ENCODE measurements around the gene MYOM1. TPM values are rescaled to one million over a fixed set of nuclear protein-coding genes. Genes with fewer than 3 reads are reported as not detected.

MYOM1 gene
- total RNA-seq, 1 donor from 2014 or later: 0.57 TPM

DNA sequence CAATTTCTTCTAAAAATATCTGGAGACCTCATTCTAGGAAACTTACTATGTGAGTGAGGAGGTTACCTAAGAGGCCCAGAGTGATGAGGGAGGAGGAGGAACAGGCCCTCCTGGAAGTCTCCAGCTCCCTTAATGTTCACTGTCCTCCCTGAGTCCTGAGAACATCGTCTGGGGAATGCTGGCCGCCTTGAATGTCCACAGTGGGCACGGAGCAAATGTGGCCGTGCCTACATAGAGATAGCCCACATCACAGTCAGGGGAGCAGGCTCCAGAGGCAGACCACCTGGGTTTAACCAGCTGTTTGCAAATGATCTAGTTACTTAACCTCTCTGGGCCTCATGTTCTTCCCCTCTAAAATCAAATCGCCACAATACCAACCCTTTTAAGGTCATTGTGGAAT is 123.8 kb downstream of the MYOM1 start:
- H3K27ac Mint-ChIP-seq (ENCODE audit: unreplicated experiment): no peak overlapping the region
- Histone ChIP-seq H4K20me1 (ENCODE audit: insufficient read depth, low read length) (no peaks in the 10 kb centered on the region), H3K36me3 (ENCODE audit: insufficient read depth, low read length) (no peaks in the 10 kb centered on the region), H2AFZ (ENCODE audit: low read depth, low read length) (no peak overlapping the region), H3K9ac (ENCODE audit: low read length) (no peak overlapping the region), H3K4me3 (ENCODE audit: insufficient read depth, low read depth, low read length) (no peak overlapping the region), H3K79me2 (ENCODE audit: insufficient read depth, low read length) (no peaks in the 10 kb centered on the region), H3K9me3 (ENCODE audit: insufficient read depth, low read depth, low read length) (no peaks in the 10 kb centered on the region), H3K4me2 (ENCODE audit: low read length) (no peak overlapping the region), H3K27ac (ENCODE audit: low read depth, low read length) (no peak overlapping the region), H3K27me3 (ENCODE audit: insufficient read depth, low read length) (no peaks in the 10 kb centered on the region), H3K4me1 (ENCODE audit: insufficient read depth, low read length) (no peaks in the 10 kb centered on the region)
- H3K36me3 Mint-ChIP-seq (ENCODE audit: low read depth, unreplicated experiment): peaks cover 3% of the 10 kb centered on the region
- no peak overlapping the region for H3K4me3 Mint-ChIP-seq (ENCODE audit: unreplicated experiment)
- DNase-seq (ENCODE audit: low read depth): no peak
- H3K9me3 Mint-ChIP-seq (ENCODE audit: unreplicated experiment): no peaks in the 10 kb centered on the region
- FAIRE-seq: no peak
- H3K4me1 Mint-ChIP-seq (ENCODE audit: low read depth, unreplicated experiment): no peaks in the 10 kb centered on the region
- H3K27me3 Mint-ChIP-seq (ENCODE audit: low read depth, unreplicated experiment): peaks cover 10% of the 10 kb centered on the region
- TF ChIP-seq, protein P1, sequence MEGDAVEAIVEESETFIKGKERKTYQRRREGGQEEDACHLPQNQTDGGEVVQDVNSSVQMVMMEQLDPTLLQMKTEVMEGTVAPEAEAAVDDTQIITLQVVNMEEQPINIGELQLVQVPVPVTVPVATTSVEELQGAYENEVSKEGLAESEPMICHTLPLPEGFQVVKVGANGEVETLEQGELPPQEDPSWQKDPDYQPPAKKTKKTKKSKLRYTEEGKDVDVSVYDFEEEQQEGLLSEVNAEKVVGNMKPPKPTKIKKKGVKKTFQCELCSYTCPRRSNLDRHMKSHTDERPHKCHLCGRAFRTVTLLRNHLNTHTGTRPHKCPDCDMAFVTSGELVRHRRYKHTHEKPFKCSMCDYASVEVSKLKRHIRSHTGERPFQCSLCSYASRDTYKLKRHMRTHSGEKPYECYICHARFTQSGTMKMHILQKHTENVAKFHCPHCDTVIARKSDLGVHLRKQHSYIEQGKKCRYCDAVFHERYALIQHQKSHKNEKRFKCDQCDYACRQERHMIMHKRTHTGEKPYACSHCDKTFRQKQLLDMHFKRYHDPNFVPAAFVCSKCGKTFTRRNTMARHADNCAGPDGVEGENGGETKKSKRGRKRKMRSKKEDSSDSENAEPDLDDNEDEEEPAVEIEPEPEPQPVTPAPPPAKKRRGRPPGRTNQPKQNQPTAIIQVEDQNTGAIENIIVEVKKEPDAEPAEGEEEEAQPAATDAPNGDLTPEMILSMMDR (IDR thresholded peaks at IDR 0.05; ENCODE audit: insufficient read depth, low read depth, low read length): no peak
- no peak for TF ChIP-seq EZH2 (IDR thresholded peaks at IDR 0.05; ENCODE audit: insufficient read depth, low read length)

DNA sequence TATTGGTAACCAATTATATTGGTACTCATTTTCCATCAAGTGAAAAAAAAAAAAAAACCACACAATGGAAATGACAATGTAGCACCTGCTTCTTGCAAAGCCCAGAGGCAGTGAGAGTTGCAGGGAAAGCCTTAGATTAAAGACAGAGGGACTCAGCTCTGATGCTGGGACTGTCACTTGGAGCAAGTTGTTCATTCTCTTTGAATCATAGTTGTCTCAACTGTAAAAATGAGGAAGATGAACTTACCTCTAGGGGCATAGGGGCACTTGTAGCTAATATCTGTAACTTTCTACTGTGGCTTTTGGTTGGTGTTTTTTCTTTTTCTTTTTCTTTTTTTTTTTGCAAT is 125.5 kb downstream of the MYOM1 start:
- Histone ChIP-seq H3K27ac (ENCODE audit: low read depth, low read length) (no peak overlapping the region), H2AFZ (ENCODE audit: low read depth, low read length) (no peak overlapping the region), H4K20me1 (ENCODE audit: insufficient read depth, low read length) (no peaks in the 10 kb centered on the region), H3K9me3 (ENCODE audit: insufficient read depth, low read depth, low read length) (no peaks in the 10 kb centered on the region), H3K9ac (ENCODE audit: low read length) (no peak overlapping the region), H3K4me3 (ENCODE audit: insufficient read depth, low read depth, low read length) (no peak overlapping the region), H3K4me2 (ENCODE audit: low read length) (no peak overlapping the region), H3K4me1 (ENCODE audit: insufficient read depth, low read length) (no peaks in the 10 kb centered on the region), H3K27me3 (ENCODE audit: insufficient read depth, low read length) (no peaks in the 10 kb centered on the region), H3K36me3 (ENCODE audit: insufficient read depth, low read length) (no peaks in the 10 kb centered on the region), H3K79me2 (ENCODE audit: insufficient read depth, low read length) (no peaks in the 10 kb centered on the region)
- no peaks in the 10 kb centered on the region for H3K4me1 Mint-ChIP-seq (ENCODE audit: low read depth, unreplicated experiment)
- DNase-seq (ENCODE audit: low read depth) (no peak), FAIRE-seq (no peak)
- no peak overlapping the region for H3K27ac Mint-ChIP-seq (ENCODE audit: unreplicated experiment)
- H3K9me3 Mint-ChIP-seq (ENCODE audit: unreplicated experiment): no peaks in the 10 kb centered on the region
- H3K27me3 Mint-ChIP-seq (ENCODE audit: low read depth, unreplicated experiment): peaks cover 8% of the 10 kb centered on the region
- peaks cover 3% of the 10 kb centered on the region for H3K36me3 Mint-ChIP-seq (ENCODE audit: low read depth, unreplicated experiment)
- TF ChIP-seq EZH2 (IDR thresholded peaks at IDR 0.05; ENCODE audit: insufficient read depth, low read length): no peak
- TF ChIP-seq, protein P1 (IDR thresholded peaks at IDR 0.05; ENCODE audit: insufficient read depth, low read depth, low read length): no peak
- no peak overlapping the region for H3K4me3 Mint-ChIP-seq (ENCODE audit: unreplicated experiment)

DNA sequence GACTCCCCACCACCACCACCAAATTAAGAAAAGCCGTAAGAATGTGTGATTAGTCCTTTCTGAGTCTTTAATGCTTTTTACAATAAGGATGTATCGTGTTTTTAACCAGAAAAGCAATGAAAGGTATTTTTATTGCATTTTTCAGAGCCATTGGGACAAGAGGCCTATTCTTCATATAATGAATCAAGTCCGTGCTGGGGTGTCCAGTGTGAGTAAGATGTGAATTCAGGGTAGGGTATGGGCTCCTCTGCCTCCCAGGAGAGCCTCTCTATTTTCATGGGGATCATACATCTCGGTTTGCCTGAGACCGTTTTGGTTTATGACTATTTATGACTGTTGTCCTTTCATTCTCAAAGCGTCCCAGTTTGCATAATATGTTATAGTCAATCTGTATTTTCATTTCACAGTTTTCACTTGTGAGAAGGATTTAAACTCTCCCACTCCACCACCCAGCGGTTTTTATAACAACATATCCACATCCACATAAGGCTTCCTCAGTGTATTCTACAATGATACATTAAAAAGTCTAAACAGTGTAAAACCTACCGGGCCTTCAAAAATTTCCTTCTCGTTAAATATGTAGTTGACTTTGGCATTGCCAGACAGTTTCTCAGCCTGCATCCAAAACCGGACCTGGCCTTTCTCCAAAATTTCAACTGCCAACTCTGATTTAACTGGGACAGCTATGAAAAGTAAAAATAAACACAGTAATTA is 126.0 kb downstream of the MYOM1 start:
- Histone ChIP-seq H4K20me1 (ENCODE audit: insufficient read depth, low read length) (no peaks in the 10 kb centered on the region), H3K79me2 (ENCODE audit: insufficient read depth, low read length) (no peaks in the 10 kb centered on the region), H3K27me3 (ENCODE audit: insufficient read depth, low read length) (no peaks in the 10 kb centered on the region), H3K36me3 (ENCODE audit: insufficient read depth, low read length) (no peaks in the 10 kb centered on the region), H3K9me3 (ENCODE audit: insufficient read depth, low read depth, low read length) (no peaks in the 10 kb centered on the region), H3K9ac (ENCODE audit: low read length) (no peak overlapping the region), H2AFZ (ENCODE audit: low read depth, low read length) (no peak overlapping the region), H3K27ac (ENCODE audit: low read depth, low read length) (no peak overlapping the region), H3K4me1 (ENCODE audit: insufficient read depth, low read length) (no peaks in the 10 kb centered on the region), H3K4me2 (ENCODE audit: low read length) (no peak overlapping the region), H3K4me3 (ENCODE audit: insufficient read depth, low read depth, low read length) (no peak overlapping the region)
- Mint-ChIP-seq H3K36me3 (ENCODE audit: low read depth, unreplicated experiment) (no peaks in the 10 kb centered on the region), H3K27me3 (ENCODE audit: low read depth, unreplicated experiment) (peaks cover 4% of the 10 kb centered on the region), H3K27ac (ENCODE audit: unreplicated experiment) (no peak overlapping the region), H3K4me1 (ENCODE audit: low read depth, unreplicated experiment) (no peaks in the 10 kb centered on the region), H3K4me3 (ENCODE audit: unreplicated experiment) (no peak overlapping the region), H3K9me3 (ENCODE audit: unreplicated experiment) (no peaks in the 10 kb centered on the region)
- DNase-seq (ENCODE audit: low read depth) (no peak), FAIRE-seq (no peak)
- TF ChIP-seq, protein P1 (IDR thresholded peaks at IDR 0.05; ENCODE audit: insufficient read depth, low read depth, low read length): no peak
- TF ChIP-seq EZH2 (IDR thresholded peaks at IDR 0.05; ENCODE audit: insufficient read depth, low read length): no peak

Data from astrocyte (in vitro differentiated cells and primary cell).